Measurements from ENCODE around the gene GEMIN2.

DNA sequence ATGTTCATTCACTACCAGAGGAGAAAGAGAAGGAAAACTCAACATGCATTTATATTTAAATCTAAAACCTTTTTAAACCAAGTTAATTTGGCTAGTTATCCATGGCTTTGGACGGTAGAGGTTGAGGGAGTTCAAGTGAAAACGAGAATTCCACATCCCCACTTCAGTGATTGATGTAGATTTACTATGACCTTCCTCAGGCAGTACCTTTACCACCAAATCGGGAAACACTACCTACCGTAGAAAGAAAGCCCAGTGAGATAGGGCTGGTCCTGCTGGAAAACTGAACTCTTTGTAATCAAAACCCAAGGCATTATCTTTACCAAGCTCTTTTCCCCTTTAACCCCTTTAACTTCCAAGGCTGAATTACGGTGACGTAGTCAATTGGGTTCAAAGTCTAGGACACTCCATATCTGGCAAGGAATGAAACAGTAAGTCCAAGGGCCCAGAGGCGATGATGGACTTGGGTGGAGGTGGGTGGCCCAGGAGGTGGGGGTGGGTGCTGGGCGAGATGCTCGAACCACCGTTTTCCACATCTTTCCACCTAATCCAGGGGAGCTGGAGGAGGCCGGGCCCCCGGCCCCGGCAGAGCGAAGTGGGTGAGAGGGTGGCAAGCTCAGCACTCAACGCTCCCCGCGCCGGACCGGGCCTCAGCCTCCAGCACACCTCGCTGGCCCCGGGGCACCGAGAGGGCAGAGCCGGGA is 11.7 kb upstream of the GEMIN2 start:
- TF ChIP-seq CTCF (conservative IDR thresholded peaks at IDR 0.05 in 1 of 2, IDR thresholded peaks at IDR 0.05 in 1 of 2; ENCODE audit: low read depth in 1 of 2, low read length in 2 of 2), result no peak
- no peak for TF ChIP-seq EZH2 (IDR thresholded peaks at IDR 0.05; ENCODE audit: low read length, missing control alignments)
